PC-3 (cell line): ENCODE measurements around the gene SPATA32.

Source experiments
- CTCF ChIP-seq: fragments of 300-600 bp; sonication (generic); conservative IDR thresholded peaks from 2 replicates; pipeline ENCODE4 v1.5.1; 2017; ENCODE audit warnings: antibody characterized with exemption, low read depth, mild to moderate bottlenecking, low read length
- EZH2 ChIP-seq: fragments of 300-600 bp; sonication (generic); IDR thresholded peaks from one replicate; pipeline ENCODE4 v1.6.1; 2017; ENCODE audit warnings: antibody characterized with exemption, mild to moderate bottlenecking, low read length; ENCODE audit not compliant: unreplicated experiment
- EZH2phosphoT487 ChIP-seq: fragments of 300-600 bp; sonication (generic); IDR thresholded peaks from 2 replicates; pipeline ENCODE4 v1.6.1; 2018; ENCODE audit warnings: mild to moderate bottlenecking, antibody characterized with exemption, low read length, borderline replicate concordance

DNA sequence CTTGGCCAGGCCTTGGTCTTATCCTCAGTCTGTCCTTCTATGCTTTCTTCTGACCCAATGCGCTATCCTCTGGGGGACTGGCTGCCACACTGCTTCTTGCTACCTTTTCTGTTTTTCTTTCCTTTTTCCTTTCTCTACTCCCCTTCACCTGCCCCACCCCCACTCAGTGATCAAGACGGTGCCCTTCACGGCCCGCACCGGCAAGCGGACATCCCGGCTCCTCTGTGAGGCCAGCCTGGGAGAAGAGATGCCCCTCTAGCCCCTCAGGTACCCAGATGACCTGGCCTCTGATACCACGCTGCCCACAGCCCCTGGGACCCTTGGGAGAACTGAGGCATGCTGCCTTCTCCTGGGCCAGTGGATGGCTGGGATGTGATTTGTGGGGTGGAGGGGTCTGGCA lies 15.6 kb downstream of the SPATA32 start:
- TF ChIP-seq EZH2phosphoT487 (no peak), CTCF (no peak), EZH2 (no peak)
